ENCODE data around the gene HGFAC. TPM values are rescaled to one million over a fixed set of nuclear protein-coding genes. Genes with fewer than 3 reads are reported as not detected.

Gene HGFAC
- polyA plus RNA-seq, 1 of the 3 experiments (the other 2 are of a cell fraction), result 0.43 TPM

DNA sequence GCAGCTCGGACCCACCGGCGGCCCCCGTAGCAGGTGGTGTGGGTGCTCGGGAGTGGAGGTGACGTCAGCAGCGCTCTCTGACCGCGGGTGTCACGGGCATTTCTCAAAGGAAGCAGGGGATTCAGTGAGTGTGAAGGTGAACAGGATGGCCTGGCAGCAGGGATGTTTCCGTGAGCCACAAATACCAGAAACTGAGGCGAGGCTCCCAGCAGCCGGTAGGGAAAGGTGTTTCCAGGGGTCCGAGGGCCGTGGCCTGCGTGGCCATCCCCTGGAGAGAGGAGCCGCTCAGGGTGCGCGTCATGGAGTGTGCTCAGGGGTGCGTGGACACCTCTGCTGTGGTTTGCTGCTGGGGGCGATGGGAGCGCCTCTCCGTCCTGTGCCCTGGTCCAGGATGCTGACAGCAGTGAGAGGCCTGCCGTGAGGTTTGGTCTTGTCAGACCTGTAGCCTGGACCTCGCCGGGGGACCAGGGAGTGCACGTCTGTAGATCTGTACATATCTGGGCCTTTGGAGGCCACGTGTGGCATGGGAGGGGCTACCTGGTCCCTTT, 10.2 kb upstream of the HGFAC start:
- H3K9me2 ChIP-seq, result no peaks in the 10 kb centered on the region
- H3F3A ChIP-seq (replicated peaks; ENCODE audit: insufficient read depth), result no peaks in the 10 kb centered on the region
- TF ChIP-seq, protein P1, sequence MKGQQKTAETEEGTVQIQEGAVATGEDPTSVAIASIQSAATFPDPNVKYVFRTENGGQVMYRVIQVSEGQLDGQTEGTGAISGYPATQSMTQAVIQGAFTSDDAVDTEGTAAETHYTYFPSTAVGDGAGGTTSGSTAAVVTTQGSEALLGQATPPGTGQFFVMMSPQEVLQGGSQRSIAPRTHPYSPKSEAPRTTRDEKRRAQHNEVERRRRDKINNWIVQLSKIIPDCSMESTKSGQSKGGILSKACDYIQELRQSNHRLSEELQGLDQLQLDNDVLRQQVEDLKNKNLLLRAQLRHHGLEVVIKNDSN (IDR thresholded peaks at IDR 0.05; ENCODE audit: borderline replicate concordance, low read depth), result no peak
- TF ChIP-seq JUND (IDR thresholded peaks at IDR 0.05) (no peak), RAD21 (IDR thresholded peaks at IDR 0.05; ENCODE audit: low read length) (no peak), TAF1 (IDR thresholded peaks at IDR 0.05; ENCODE audit: borderline replicate concordance, low read depth, low read length) (no peak), TCF12 (IDR thresholded peaks at IDR 0.05) (no peak), RCOR1 (IDR thresholded peaks at IDR 0.05; ENCODE audit: low read length) (no peak), EZH2phosphoT487 (IDR thresholded peaks at IDR 0.05; ENCODE audit: borderline replicate concordance, low read depth) (no peak), FOXJ3 (CRISPR knock-in tag; IDR thresholded peaks at IDR 0.05) (no peak), EP300 (IDR thresholded peaks at IDR 0.05; ENCODE audit: borderline replicate concordance in 1 of 2, low read depth in 1 of 2, low read length in 1 of 2) (no peak), FOXM1 (IDR thresholded peaks at IDR 0.05; ENCODE audit: low read depth) (no peak), FOSL2 (IDR thresholded peaks at IDR 0.05; ENCODE audit: borderline replicate concordance, low read depth) (no peak), GATA2 (CRISPR knock-in tag; IDR thresholded peaks at IDR 0.05) (no peak)
- H3K4me2 ChIP-seq, result no peak overlapping the region
- WGBS (ENCODE audit: low lambda C conversion rate), result 94% methylated on average over 11 of the region's 28 CpGs
- no peaks in the 10 kb centered on the region for H4K20me1 ChIP-seq (ENCODE audit: insufficient read depth)
- no peak overlapping the region for H3K9ac ChIP-seq
- H3K9me3 ChIP-seq, result no peaks in the 10 kb centered on the region
- H3K4me1 ChIP-seq (ENCODE audit: control insufficient read depth in 1 of 2, insufficient read depth in 2 of 2, low read depth in 1 of 2, low read length in 1 of 2), result peaks cover 0 to 4% of the 10 kb centered on the region in 2 experiments; a peak in 3 of 4 replicates
- ChIA-PET POLR2A (no interaction called here), CTCF (interaction anchor here (2.5 kb wide), 1 partner anchor 8 kb away, joined by 8 read pairs; no protein-coding TSS in a partner anchor)
- no peak overlapping the region for H3K27ac ChIP-seq (ENCODE audit: low read depth in 2 of 2, low read length in 1 of 2)
- no peak overlapping the region for H3K4me3 ChIP-seq (ENCODE audit: low read depth in 2 of 2, low read length in 1 of 2)
- no peak overlapping the region for H2AFZ ChIP-seq (ENCODE audit: low read depth)
- no peak for DNase-seq
- H3K36me3 ChIP-seq (replicated peaks in 1 of 2; ENCODE audit: control insufficient read depth in 1 of 2, insufficient read depth in 2 of 2, low read length in 1 of 2), result peaks cover 0 to 24% of the 10 kb centered on the region in 2 experiments
- H3K27me3 ChIP-seq (ENCODE audit: insufficient read depth), result no peaks in the 10 kb centered on the region
- H3K79me2 ChIP-seq (ENCODE audit: insufficient read depth), result no peaks in the 10 kb centered on the region

- no peak overlapping the region for H3K9ac ChIP-seq
- no peaks in the 10 kb centered on the region for H3K9me2 ChIP-seq
- ChIA-PET POLR2A (interaction anchor here (0.6 kb wide), 1 partner anchor 66 kb away, joined by 3 read pairs; no protein-coding TSS in a partner anchor), CTCF (interaction anchor here (3.5 kb wide), 1 partner anchor 11 kb away, joined by 17 read pairs; no protein-coding TSS in a partner anchor)
- H4K20me1 ChIP-seq (ENCODE audit: insufficient read depth), result no peaks in the 10 kb centered on the region
- 93% methylated on average over 7 of the region's 16 CpGs for WGBS (ENCODE audit: low lambda C conversion rate)
- no peak overlapping the region for H2AFZ ChIP-seq (ENCODE audit: low read depth)
- no peaks in the 10 kb centered on the region for H3K79me2 ChIP-seq (ENCODE audit: insufficient read depth)
- H3K27me3 ChIP-seq (ENCODE audit: insufficient read depth), result no peaks in the 10 kb centered on the region
- DNase-seq, result no peak
- H3K9me3 ChIP-seq, result no peaks in the 10 kb centered on the region
- H3K4me2 ChIP-seq, result no peak overlapping the region
- H3K27ac ChIP-seq (ENCODE audit: low read depth in 2 of 2, low read length in 1 of 2), result no peak overlapping the region
- H3K4me1 ChIP-seq (ENCODE audit: control insufficient read depth in 1 of 2, insufficient read depth in 2 of 2, low read depth in 1 of 2, low read length in 1 of 2), result peaks cover 4 to 12% of the 10 kb centered on the region in 2 experiments; a peak in 3 of 4 replicates
- H3K4me3 ChIP-seq (ENCODE audit: low read depth in 2 of 2, low read length in 1 of 2), result no peak overlapping the region
- no peaks in the 10 kb centered on the region for H3F3A ChIP-seq (replicated peaks; ENCODE audit: insufficient read depth)
- H3K36me3 ChIP-seq (replicated peaks in 1 of 2; ENCODE audit: control insufficient read depth in 1 of 2, insufficient read depth in 2 of 2, low read length in 1 of 2), result peaks cover 0 to 24% of the 10 kb centered on the region in 2 experiments
- TF ChIP-seq GATA2 (CRISPR knock-in tag; IDR thresholded peaks at IDR 0.05), result no peak
- TF ChIP-seq, protein P2, sequence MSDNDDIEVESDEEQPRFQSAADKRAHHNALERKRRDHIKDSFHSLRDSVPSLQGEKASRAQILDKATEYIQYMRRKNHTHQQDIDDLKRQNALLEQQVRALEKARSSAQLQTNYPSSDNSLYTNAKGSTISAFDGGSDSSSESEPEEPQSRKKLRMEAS (IDR thresholded peaks at IDR 0.05; ENCODE audit: low read depth), result no peak
- no peak for TF ChIP-seq JUND (IDR thresholded peaks at IDR 0.05)
- TF ChIP-seq, protein P3, sequence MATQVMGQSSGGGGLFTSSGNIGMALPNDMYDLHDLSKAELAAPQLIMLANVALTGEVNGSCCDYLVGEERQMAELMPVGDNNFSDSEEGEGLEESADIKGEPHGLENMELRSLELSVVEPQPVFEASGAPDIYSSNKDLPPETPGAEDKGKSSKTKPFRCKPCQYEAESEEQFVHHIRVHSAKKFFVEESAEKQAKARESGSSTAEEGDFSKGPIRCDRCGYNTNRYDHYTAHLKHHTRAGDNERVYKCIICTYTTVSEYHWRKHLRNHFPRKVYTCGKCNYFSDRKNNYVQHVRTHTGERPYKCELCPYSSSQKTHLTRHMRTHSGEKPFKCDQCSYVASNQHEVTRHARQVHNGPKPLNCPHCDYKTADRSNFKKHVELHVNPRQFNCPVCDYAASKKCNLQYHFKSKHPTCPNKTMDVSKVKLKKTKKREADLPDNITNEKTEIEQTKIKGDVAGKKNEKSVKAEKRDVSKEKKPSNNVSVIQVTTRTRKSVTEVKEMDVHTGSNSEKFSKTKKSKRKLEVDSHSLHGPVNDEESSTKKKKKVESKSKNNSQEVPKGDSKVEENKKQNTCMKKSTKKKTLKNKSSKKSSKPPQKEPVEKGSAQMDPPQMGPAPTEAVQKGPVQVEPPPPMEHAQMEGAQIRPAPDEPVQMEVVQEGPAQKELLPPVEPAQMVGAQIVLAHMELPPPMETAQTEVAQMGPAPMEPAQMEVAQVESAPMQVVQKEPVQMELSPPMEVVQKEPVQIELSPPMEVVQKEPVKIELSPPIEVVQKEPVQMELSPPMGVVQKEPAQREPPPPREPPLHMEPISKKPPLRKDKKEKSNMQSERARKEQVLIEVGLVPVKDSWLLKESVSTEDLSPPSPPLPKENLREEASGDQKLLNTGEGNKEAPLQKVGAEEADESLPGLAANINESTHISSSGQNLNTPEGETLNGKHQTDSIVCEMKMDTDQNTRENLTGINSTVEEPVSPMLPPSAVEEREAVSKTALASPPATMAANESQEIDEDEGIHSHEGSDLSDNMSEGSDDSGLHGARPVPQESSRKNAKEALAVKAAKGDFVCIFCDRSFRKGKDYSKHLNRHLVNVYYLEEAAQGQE (IDR thresholded peaks at IDR 0.05; ENCODE audit: low read depth, low read length), result no peak
These were observed 9.4 kb upstream of the HGFAC start for GRCh38 chr4:3432381-3432790.
